ENCODE measurements around the gene PRPF38B. TPM values are rescaled to one million over a fixed set of nuclear protein-coding genes. Genes with fewer than 3 reads are reported as not detected.
"Not testable (repeated sequence)": the region's sequence is repeated elsewhere in the genome, so short reads cannot be mapped to it uniquely, and the experiment has no call there.

The PRPF38B gene
- total RNA-seq, 1 donor from 2014 or later = 16.9 TPM

- peak; percentile 71 for ATAC-seq (ENCODE audit: poor library complexity)
- intact Hi-C loops (cut with DNase I) = no loop called here
- no peak for DNase-seq
Measured at GRCh38 chr1:108670131-108670773, 21.9 kb upstream of the PRPF38B start.

- no peak for ATAC-seq (ENCODE audit: poor library complexity)
- no peak for DNase-seq
- intact Hi-C loops (cut with DNase I) = no loop called here
Measured at GRCh38 chr1:108671143-108671542, 21.0 kb upstream of the PRPF38B start.

GRCh38 chr1:108678706-108679105 lies 13.4 kb upstream of the PRPF38B start:
- DNase-seq (no peak), ATAC-seq (ENCODE audit: poor library complexity) (peak; percentile 43)
- intact Hi-C loops (cut with DNase I) = no loop called here

GRCh38 chr1:108679586-108680213 lies 12.4 kb upstream of the PRPF38B start:
- intact Hi-C loops (cut with DNase I) = no loop called here
- no peak for ATAC-seq (ENCODE audit: poor library complexity)

GRCh38 chr1:108681701-108682100 lies 10.4 kb upstream of the PRPF38B start:
- intact Hi-C loops (cut with DNase I); DNase-seq; ATAC-seq (ENCODE audit: poor library complexity): not testable (repeated sequence)

More at GRCh38 chr1:108679586-108680213, 12.4 kb upstream of the PRPF38B start:
- no peak for DNase-seq

GRCh38 chr1:108685529-108685928 lies 6.6 kb upstream of the PRPF38B start:
- intact Hi-C loops (cut with DNase I) = no loop called here
- DNase-seq = no peak
- ATAC-seq (ENCODE audit: poor library complexity) = no peak

- no peak for ATAC-seq (ENCODE audit: poor library complexity)
- DNase-seq = no peak
- intact Hi-C loops (cut with DNase I) = no loop called here
Measured at GRCh38 chr1:108686614-108687313, 5.3 kb upstream of the PRPF38B start.

- intact Hi-C loops (cut with DNase I) = loop anchor here (10.0 kb wide), 1 partner anchor 53 kb away; the partner anchor contains the start of gene STXBP3
- peak; percentile 5 for ATAC-seq (ENCODE audit: poor library complexity)
- no peak for DNase-seq
Measured at GRCh38 chr1:108691128-108691941, 775 bp upstream of the PRPF38B start.

GRCh38 chr1:108692724-108693655 lies 880 bp downstream of the PRPF38B start:
- ATAC-seq (ENCODE audit: poor library complexity) = peak; percentile 53
- intact Hi-C loops (cut with DNase I) = loop anchor here (10.0 kb wide), 1 partner anchor 52 kb away; the partner anchor contains the start of gene STXBP3
- DNase-seq = peak; percentile 51

- no peak for DNase-seq
- ATAC-seq (ENCODE audit: poor library complexity) = no peak
- intact Hi-C loops (cut with DNase I) = loop anchor here (10.0 kb wide), 1 partner anchor 49 kb away; the partner anchor contains the start of gene STXBP3
Measured at GRCh38 chr1:108695535-108695934, 3.4 kb downstream of the PRPF38B start.

- ATAC-seq (ENCODE audit: poor library complexity) = no peak
- intact Hi-C loops (cut with DNase I) = loop anchor here (10.0 kb wide), 1 partner anchor 45 kb away; the partner anchor contains the start of gene STXBP3
Measured at GRCh38 chr1:108699375-108700332, 7.5 kb downstream of the PRPF38B start.

GRCh38 chr1:108701176-108701849 lies 9.2 kb downstream of the PRPF38B start:
- no peak for DNase-seq
- ATAC-seq (ENCODE audit: poor library complexity) = no peak
- intact Hi-C loops (cut with DNase I) = no loop called here

More at GRCh38 chr1:108699375-108700332, 7.5 kb downstream of the PRPF38B start:
- no peak for DNase-seq

- DNase-seq; intact Hi-C loops (cut with DNase I); ATAC-seq (ENCODE audit: poor library complexity): not testable (repeated sequence)
Measured at GRCh38 chr1:108702109-108702508, 10.0 kb downstream of the PRPF38B start.

GRCh38 chr1:108703939-108704338 lies 11.8 kb downstream of the PRPF38B start:
- DNase-seq = no peak
- intact Hi-C loops (cut with DNase I) = no loop called here

GRCh38 chr1:108704496-108704895 lies 12.4 kb downstream of the PRPF38B start:
- ATAC-seq (ENCODE audit: poor library complexity) (no peak), DNase-seq (no peak)
- intact Hi-C loops (cut with DNase I) = no loop called here

More at GRCh38 chr1:108703939-108704338, 11.8 kb downstream of the PRPF38B start:
- ATAC-seq (ENCODE audit: poor library complexity) = no peak

GRCh38 chr1:108706643-108707042 lies 14.5 kb downstream of the PRPF38B start:
- ATAC-seq (ENCODE audit: poor library complexity) = no peak
- intact Hi-C loops (cut with DNase I) = no loop called here
- no peak for DNase-seq
